ENCODE data around the gene PCK2.

The PCK2 gene

GRCh38 chr14:24064091-24064795 lies 29.9 kb upstream of the PCK2 start:
- ATAC-seq = no peak
- TF ChIP-seq PATZ1 (CRISPR knock-in tag; IDR thresholded peaks at IDR 0.05; ENCODE audit: borderline replicate concordance) = no peak
- no peak for TF ChIP-seq BACH2 (CRISPR knock-in tag; IDR thresholded peaks at IDR 0.05; ENCODE audit: borderline replicate concordance)
- TF ChIP-seq ISL1 (CRISPR knock-in tag; IDR thresholded peaks at IDR 0.05) = no peak
- no peak for TF ChIP-seq OSR1 (CRISPR knock-in tag; IDR thresholded peaks at IDR 0.05)
- TF ChIP-seq ZNF8 (CRISPR knock-in tag; IDR thresholded peaks at IDR 0.05) = no peak
- no peak for TF ChIP-seq GLIS3 (CRISPR knock-in tag; IDR thresholded peaks at IDR 0.05)

DNA sequence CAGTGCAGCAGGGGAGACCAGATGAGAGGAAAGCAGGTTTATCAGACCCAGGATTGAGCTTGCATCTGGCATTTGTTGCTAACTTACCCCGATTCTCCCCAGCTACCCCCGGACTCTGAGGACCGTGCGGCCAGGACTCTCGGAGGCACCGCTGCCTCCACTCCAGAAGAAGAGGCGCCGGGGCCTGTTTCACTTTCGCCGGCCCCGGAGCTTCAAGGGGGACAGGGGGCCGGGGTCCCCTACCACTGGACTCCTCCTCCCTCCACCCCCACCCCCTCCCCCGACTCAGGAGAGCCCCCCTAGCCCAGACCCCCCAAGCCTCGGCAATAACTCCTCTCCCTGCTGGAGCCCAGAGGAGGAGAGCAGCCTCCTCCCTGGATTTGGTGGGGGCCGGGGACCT lies 29.3 kb upstream of the PCK2 start:
- no peak for ATAC-seq
- no peak for TF ChIP-seq ESRRG (CRISPR knock-in tag; IDR thresholded peaks at IDR 0.05)
- TF ChIP-seq POU6F1 (CRISPR knock-in tag; IDR thresholded peaks at IDR 0.05; ENCODE audit: borderline replicate concordance, low read depth) = no peak
- TF ChIP-seq BACH2 (CRISPR knock-in tag; IDR thresholded peaks at IDR 0.05; ENCODE audit: borderline replicate concordance) = no peak
- no peak for TF ChIP-seq OSR1 (CRISPR knock-in tag; IDR thresholded peaks at IDR 0.05)
- no peak for TF ChIP-seq ARNTL (CRISPR knock-in tag; IDR thresholded peaks at IDR 0.05; ENCODE audit: borderline replicate concordance, low read depth)
- TF ChIP-seq ZC3H10 (CRISPR knock-in tag; IDR thresholded peaks at IDR 0.05) = no peak
- no peak for TF ChIP-seq PATZ1 (CRISPR knock-in tag; IDR thresholded peaks at IDR 0.05; ENCODE audit: borderline replicate concordance)
- no peak for TF ChIP-seq ZNF8 (CRISPR knock-in tag; IDR thresholded peaks at IDR 0.05)

GRCh38 chr14:24065408-24065807 lies 28.7 kb upstream of the PCK2 start:
- TF ChIP-seq ZFP3 (CRISPR knock-in tag; IDR thresholded peaks at IDR 0.05) (no peak), ARNTL (CRISPR knock-in tag; IDR thresholded peaks at IDR 0.05; ENCODE audit: borderline replicate concordance, low read depth) (no peak), OSR1 (CRISPR knock-in tag; IDR thresholded peaks at IDR 0.05) (no peak), GLIS3 (CRISPR knock-in tag; IDR thresholded peaks at IDR 0.05) (no peak), CREB5 (CRISPR knock-in tag; IDR thresholded peaks at IDR 0.05; ENCODE audit: low read depth) (no peak), POU6F1 (CRISPR knock-in tag; IDR thresholded peaks at IDR 0.05; ENCODE audit: borderline replicate concordance, low read depth) (no peak), ISL1 (CRISPR knock-in tag; IDR thresholded peaks at IDR 0.05) (no peak), CSDC2 (CRISPR knock-in tag; IDR thresholded peaks at IDR 0.05) (no peak), ESRRG (CRISPR knock-in tag; IDR thresholded peaks at IDR 0.05) (no peak), TCF4 (CRISPR knock-in tag; IDR thresholded peaks at IDR 0.05; ENCODE audit: borderline replicate concordance) (no peak), CSRNP3 (CRISPR knock-in tag; IDR thresholded peaks at IDR 0.05) (no peak), PPARA (CRISPR knock-in tag; IDR thresholded peaks at IDR 0.05; ENCODE audit: borderline replicate concordance) (no peak), ZC3H10 (CRISPR knock-in tag; IDR thresholded peaks at IDR 0.05) (no peak), ZFP30 (CRISPR knock-in tag; IDR thresholded peaks at IDR 0.05) (no peak), TOX (CRISPR knock-in tag; IDR thresholded peaks at IDR 0.05; ENCODE audit: borderline replicate concordance) (no peak), ZNF565 (CRISPR knock-in tag; conservative IDR thresholded peaks at IDR 0.05; ENCODE audit: low read depth) (no peak)
- no peak for ATAC-seq

Measured in SK-N-SH treated with all-trans-retinoic acid at 6 μM for 48 hours (cell line).